Nephron progenitor cell (in vitro differentiated cells): ENCODE results near the gene MRPL41.
"Not testable (repeated sequence)": the region's sequence is repeated elsewhere in the genome, so short reads cannot be mapped to it uniquely, and the experiment has no call there.

Source experiments
- DNase-seq: peaks from one replicate; pipeline ENCODE4 v3.0.0; 2021
- H3K27ac Mint-ChIP-seq: 2 replicates; pipeline ENCODE4 v1.8.0; 2021; ENCODE audit warnings: mild to moderate bottlenecking, moderate library complexity, mixed read lengths
- H3K27me3 Mint-ChIP-seq: 2 replicates; pipeline ENCODE4 v1.8.0; 2021; ENCODE audit warnings: mild to moderate bottlenecking, low read depth, mixed read lengths; ENCODE audit not compliant: poor library complexity
- H3K36me3 Mint-ChIP-seq: 2 replicates; pipeline ENCODE4 v1.8.0; 2021; ENCODE audit warnings: low read depth, mixed read lengths
- H3K4me1 Mint-ChIP-seq: 2 replicates; pipeline ENCODE4 v1.8.0; 2021; ENCODE audit warnings: mixed read lengths
- H3K4me3 Mint-ChIP-seq: 2 replicates; pipeline ENCODE4 v1.8.0; 2021; ENCODE audit warnings: mild to moderate bottlenecking, moderate library complexity, mixed read lengths
- H3K9me3 Mint-ChIP-seq: 2 replicates; pipeline ENCODE4 v1.8.0; 2021; ENCODE audit warnings: mild to moderate bottlenecking, moderate library complexity, mixed read lengths
- TF ChIP-seq, protein P1 (sequence below): fragments of 200-600 bp; sonication (generic); IDR thresholded peaks from 2 replicates; pipeline ENCODE4 v1.5.0; 2021; ENCODE audit warnings: antibody characterized with exemption

Gene MRPL41

DNA sequence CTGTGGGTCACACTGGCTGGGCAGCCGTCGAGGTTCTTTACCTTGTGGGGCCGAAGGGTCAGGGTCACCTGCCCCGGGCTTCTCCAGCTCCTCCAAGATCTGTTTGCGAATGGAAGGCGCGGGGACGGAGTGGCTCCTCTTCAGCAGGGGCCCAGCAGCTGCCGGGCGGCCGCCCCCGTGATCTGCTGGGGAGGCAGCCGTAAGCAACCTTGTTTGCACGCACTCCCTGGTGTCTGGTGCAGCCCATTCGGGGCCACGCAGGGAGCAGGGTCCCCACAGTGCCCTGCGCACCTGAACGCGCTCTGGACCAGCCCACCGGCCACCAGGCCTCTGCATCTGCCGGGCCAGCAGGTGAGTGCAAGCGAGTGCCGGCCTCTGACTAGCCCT is 36.3 kb upstream of the MRPL41 start:
- DNase-seq = no peak
- peaks cover 22% of the 10 kb centered on the region for H3K9me3 Mint-ChIP-seq
- H3K27me3 Mint-ChIP-seq = peaks cover 4% of the 10 kb centered on the region
- no peaks in the 10 kb centered on the region for H3K4me1 Mint-ChIP-seq
- H3K36me3 Mint-ChIP-seq = no peaks in the 10 kb centered on the region
- TF ChIP-seq, protein P1, sequence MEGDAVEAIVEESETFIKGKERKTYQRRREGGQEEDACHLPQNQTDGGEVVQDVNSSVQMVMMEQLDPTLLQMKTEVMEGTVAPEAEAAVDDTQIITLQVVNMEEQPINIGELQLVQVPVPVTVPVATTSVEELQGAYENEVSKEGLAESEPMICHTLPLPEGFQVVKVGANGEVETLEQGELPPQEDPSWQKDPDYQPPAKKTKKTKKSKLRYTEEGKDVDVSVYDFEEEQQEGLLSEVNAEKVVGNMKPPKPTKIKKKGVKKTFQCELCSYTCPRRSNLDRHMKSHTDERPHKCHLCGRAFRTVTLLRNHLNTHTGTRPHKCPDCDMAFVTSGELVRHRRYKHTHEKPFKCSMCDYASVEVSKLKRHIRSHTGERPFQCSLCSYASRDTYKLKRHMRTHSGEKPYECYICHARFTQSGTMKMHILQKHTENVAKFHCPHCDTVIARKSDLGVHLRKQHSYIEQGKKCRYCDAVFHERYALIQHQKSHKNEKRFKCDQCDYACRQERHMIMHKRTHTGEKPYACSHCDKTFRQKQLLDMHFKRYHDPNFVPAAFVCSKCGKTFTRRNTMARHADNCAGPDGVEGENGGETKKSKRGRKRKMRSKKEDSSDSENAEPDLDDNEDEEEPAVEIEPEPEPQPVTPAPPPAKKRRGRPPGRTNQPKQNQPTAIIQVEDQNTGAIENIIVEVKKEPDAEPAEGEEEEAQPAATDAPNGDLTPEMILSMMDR = no peak
- H3K27ac Mint-ChIP-seq = no peak overlapping the region
- no peak overlapping the region for H3K4me3 Mint-ChIP-seq

DNA sequence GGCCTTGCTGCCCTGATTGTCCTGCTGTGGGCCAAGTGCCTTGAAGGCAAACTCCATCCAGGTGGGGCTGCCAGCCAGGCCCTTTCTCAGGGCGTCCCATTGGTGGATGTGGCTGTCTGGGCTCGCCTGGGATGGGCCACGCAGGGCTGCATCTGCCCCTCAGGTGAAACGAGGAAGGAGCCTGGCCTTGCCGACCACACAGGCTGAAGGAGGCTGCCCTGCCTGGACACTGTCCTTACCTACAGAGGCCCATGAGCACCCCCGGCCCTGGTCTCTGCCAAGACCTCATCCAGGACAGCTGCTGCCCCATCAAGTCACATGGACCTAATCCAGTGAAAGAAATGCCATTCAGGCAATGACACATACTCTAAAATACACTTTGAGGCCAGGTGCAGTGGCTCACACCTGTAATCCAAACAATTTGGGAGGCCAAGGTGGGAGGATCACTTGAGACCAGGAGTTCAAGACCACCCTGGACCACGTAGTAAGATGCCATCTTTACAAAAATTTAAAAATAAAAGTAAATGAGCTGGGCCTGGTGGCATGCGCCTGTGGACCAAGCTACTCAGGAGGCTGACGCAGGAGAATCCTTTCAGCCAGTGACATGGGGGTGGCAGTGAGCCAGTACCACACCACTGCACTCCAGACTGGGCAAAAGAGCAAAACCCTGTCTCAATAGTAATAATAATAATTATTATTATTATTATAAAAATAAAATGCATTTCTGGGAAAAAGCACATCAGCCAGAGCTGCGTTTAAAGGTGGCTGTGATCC is 35.3 kb upstream of the MRPL41 start:
- no peaks in the 10 kb centered on the region for H3K36me3 Mint-ChIP-seq
- no peak overlapping the region for H3K4me3 Mint-ChIP-seq

DNA sequence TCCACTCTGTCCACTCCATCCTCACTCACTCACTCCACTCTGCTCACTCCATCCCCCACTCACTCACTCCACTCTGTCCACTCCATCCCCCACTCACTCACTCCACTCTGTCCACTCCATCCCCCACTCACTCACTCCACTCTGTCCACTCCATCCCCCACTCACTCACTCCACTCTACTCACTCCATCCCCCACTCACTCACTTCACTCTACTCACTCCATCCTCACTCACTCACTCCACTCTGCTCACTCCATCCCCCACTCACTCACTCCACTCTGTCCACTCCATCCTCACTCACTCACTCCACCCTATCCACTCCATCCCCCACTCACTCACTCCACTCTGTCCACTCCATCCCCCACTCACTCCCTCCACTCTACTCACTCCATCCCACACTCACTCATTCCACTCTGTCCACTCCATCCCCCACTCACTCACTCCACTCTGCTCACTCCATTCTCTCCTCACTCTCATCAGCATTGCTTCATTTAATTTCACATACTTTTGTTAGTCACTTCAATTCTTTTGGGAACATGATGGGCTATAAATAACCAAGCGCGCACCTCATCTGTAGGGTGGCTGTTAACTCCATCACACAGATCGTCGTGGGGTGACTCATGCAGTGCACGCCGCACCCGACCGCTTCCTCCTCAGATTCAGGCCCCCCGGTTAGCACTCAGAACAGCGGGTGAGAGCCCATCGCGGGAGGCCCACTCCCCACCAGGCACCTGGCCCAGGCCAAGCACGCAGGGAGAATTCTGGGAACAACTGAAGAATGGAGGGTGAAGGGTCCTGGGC is 32.8 kb upstream of the MRPL41 start:
- H3K27me3 Mint-ChIP-seq, H3K27ac Mint-ChIP-seq, DNase-seq, H3K4me1 Mint-ChIP-seq, H3K4me3 Mint-ChIP-seq, H3K36me3 Mint-ChIP-seq: not testable (repeated sequence)
- H3K9me3 Mint-ChIP-seq = peaks cover 11% of the 10 kb centered on the region

More for the DNA sequence above, 35.3 kb upstream of the MRPL41 start:
- peaks cover 5% of the 10 kb centered on the region for H3K27me3 Mint-ChIP-seq
- no peak overlapping the region for H3K27ac Mint-ChIP-seq
- TF ChIP-seq, protein P1 = no peak
- peaks cover 18% of the 10 kb centered on the region for H3K9me3 Mint-ChIP-seq
- DNase-seq = no peak
- H3K4me1 Mint-ChIP-seq = no peaks in the 10 kb centered on the region

DNA sequence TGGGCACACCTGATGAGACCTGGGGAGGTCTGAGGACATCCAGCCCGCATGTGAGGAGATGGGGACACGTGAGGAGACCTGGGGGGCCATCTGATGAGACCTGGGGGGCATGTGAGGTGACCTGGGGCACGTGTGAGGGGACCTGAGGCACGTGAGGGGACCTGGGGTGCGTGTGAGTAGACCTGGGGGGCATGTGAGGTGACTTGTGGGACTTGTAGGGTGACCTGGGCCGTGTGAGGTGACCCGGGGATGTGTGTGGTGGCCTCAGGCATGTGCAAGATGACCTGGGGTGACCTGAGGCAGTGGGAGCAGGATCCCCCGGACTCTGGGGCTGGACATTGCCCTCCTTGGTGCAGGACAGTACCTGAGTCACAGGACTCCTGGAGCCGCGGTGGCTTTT is 32.1 kb upstream of the MRPL41 start:
- H3K9me3 Mint-ChIP-seq = peaks cover 11% of the 10 kb centered on the region
- no peak overlapping the region for H3K4me3 Mint-ChIP-seq
- H3K27me3 Mint-ChIP-seq = peaks cover 10% of the 10 kb centered on the region
- H3K36me3 Mint-ChIP-seq = no peaks in the 10 kb centered on the region
- TF ChIP-seq, protein P1 = no peak
- no peak for DNase-seq
- H3K27ac Mint-ChIP-seq = no peak overlapping the region
- no peaks in the 10 kb centered on the region for H3K4me1 Mint-ChIP-seq

DNA sequence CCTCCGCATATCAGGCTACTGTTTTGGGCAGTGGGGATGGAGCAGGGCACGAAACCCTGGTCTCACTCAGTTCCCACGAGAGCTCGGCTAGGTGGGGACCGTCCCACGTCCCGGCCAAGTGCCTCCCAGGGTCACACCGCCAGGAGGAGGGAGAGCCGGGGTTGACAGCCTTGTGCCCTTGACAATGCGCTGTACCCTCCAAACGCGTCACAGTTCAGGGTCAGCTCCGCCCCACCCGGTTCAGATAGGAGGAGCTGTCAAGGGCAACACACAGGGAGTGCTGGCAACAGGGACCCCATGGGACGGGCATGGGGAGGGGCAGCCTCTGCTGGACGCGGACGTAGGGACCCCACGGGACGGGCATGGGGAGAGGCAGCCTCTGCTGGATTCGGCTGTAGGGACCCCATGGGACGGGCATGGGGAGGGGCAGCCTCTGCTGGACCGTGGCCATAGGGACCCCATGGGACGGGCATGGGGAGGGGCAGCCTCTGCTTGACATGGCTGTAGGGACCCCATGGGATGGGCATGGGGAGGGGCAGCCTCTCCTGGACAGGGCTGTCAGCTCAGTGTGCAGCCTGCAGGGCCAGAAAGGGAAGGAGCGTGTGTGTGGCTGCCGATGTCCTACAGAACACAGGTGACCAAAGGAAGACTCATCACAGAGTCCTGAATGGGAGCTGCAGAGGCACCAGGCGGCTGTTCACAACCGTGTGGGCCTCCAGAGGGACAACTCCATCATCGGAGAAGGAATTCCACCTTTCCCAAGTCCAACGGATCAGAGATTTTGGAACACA is 30.9 kb upstream of the MRPL41 start:
- TF ChIP-seq, protein P1 = no peak
- Mint-ChIP-seq H3K36me3 (no peaks in the 10 kb centered on the region), H3K27me3 (peaks cover 10% of the 10 kb centered on the region), H3K4me1 (peaks cover 8% of the 10 kb centered on the region), H3K4me3 (no peak overlapping the region), H3K9me3 (peaks cover 11% of the 10 kb centered on the region), H3K27ac (no peak overlapping the region)
- DNase-seq = no peak

DNA sequence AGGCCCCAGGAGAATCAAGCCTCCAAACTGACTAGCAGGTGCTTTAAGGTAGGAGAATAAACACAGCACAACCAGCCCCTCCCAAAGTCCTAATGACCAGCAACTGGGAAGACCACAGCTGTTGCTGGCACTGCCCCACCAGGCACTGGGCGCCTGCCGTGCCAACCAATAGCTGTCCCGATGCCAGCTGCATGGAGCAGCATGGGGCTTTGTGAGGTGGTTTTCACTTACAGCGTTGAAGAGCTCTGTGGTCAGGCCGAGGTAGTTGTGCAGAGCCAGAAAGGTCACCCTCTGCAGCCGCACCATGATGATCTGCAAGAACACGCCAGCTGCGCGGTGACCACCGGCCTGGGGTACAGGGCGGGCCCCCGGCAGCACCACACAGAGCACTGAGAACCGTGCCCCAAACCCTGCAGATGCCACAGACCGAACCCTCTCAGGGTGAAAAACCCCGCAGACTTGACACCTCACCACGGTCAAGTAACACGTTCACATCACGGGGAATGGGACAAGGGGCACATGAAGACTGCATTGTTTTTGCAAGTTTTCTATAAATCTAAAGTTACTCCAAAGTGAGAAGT is 30.2 kb upstream of the MRPL41 start:
- TF ChIP-seq, protein P1 = no peak
- DNase-seq = no peak
- Mint-ChIP-seq H3K4me3 (no peak overlapping the region), H3K27me3 (peaks cover 14% of the 10 kb centered on the region), H3K4me1 (peaks cover 8% of the 10 kb centered on the region), H3K9me3 (peaks cover 11% of the 10 kb centered on the region), H3K27ac (no peak overlapping the region), H3K36me3 (no peaks in the 10 kb centered on the region)
